Hepatocyte (in vitro differentiated cells): ENCODE measurements around the gene RAB3D.

Source experiments
- EZH2 ChIP-seq: fragments of 200-600 bp; sonication (generic); IDR thresholded peaks from 2 replicates; pipeline ENCODE4 v1.6.1; 2016; ENCODE audit warnings: antibody characterized with exemption, mild to moderate bottlenecking, borderline replicate concordance
- EZH2phosphoT487 ChIP-seq: fragments of 200-600 bp; sonication (generic); IDR thresholded peaks from one replicate; pipeline ENCODE4 v1.6.1; 2018; ENCODE audit warnings: antibody characterized with exemption, mild to moderate bottlenecking, low read depth, moderate library complexity; ENCODE audit not compliant: unreplicated experiment, severe bottlenecking
- TF ChIP-seq, protein P1 (sequence below): fragments of 200-600 bp; sonication (generic); IDR thresholded peaks from 2 replicates; pipeline ENCODE4 v1.5.1; 2016; ENCODE audit warnings: antibody characterized with exemption, mild to moderate bottlenecking; ENCODE audit not compliant: poor library complexity

DNA sequence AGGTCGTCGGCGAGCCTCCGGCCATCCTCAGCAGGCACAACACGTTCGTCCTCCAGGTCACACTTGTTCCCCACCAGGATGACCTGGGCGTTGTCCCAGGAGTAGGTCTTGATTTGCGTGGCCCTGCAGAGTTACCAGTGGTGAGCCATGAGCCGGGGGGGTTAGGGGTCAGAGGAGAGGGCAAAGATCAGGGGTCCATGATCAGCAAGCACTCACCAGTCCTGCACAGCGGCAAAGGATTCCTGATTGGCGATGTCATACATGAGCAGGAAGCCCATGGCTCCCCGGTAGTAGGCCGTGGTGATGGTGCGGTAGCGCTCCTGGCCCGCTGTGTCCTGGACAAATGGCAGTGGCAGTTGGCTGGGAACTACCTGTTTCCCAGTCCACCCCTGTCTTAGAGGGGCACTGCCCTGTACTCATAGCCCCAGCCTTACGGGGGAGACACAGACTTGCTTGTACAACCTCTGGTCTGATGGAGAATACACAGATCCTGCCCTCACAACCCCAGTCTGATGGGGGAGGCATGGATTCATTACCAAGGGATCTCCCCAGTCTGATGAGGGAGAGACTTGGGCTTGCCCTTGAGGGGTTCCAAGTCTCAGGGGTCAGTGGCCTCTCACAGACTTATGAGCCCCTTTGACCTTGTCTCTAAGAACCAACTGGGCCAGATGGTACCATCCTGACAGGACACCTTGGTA, 3.9 kb downstream of the RAB3D start:
- TF ChIP-seq, protein P1, sequence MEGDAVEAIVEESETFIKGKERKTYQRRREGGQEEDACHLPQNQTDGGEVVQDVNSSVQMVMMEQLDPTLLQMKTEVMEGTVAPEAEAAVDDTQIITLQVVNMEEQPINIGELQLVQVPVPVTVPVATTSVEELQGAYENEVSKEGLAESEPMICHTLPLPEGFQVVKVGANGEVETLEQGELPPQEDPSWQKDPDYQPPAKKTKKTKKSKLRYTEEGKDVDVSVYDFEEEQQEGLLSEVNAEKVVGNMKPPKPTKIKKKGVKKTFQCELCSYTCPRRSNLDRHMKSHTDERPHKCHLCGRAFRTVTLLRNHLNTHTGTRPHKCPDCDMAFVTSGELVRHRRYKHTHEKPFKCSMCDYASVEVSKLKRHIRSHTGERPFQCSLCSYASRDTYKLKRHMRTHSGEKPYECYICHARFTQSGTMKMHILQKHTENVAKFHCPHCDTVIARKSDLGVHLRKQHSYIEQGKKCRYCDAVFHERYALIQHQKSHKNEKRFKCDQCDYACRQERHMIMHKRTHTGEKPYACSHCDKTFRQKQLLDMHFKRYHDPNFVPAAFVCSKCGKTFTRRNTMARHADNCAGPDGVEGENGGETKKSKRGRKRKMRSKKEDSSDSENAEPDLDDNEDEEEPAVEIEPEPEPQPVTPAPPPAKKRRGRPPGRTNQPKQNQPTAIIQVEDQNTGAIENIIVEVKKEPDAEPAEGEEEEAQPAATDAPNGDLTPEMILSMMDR: no peak
- no peak for TF ChIP-seq EZH2
- TF ChIP-seq EZH2phosphoT487: no peak
